ENCODE results near the gene GPT2. TPM values are rescaled to one million over a fixed set of nuclear protein-coding genes. Genes with fewer than 3 reads are reported as not detected.
A peak's percentile ranks its signal among the peaks of the same experiment; 100 is the strongest.

GPT2 gene
- 1 to 10 TPM; 5.4 to 7.3 TPM for total RNA-seq

DNA sequence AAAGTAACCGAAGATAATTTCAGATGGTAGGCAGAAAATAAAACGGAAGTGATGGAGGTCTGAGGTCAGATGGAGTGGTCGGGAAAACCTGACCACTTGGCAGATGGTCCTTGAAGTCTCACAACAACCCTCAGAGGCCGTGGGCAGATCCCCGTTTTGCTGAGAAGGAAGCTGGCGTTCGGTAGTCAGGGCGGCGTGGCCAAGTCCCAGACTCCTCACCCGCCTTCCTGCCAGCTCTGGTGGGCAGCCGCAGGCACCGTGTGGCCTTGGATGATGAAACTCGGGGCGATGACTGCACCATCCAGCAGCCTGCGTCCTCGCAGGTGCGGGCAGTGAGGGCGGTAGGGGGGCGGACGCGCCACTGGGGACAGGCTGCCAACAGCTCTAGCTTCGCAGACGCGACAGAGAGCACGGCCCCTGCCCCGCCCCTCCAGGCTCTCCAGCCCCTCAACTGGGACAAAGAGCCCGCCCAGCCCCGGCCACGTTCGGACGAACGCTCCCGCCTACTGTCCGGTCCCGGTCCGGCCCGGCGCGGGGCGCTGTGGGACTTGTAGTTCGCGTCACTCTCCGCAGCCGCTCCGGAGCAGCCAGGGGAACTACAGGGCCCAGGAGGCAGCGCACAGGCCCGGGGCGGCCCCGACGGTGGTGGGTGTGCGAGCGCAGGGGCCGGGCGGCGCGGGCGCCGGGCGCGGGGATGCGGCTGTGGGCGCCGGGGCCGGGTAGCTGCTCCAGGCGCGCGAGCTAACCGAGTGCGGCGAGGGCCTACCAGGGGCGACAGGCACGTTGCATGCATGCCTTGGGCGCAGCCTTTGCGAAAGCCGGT, at the start of gene GPT2:
GPT2 (plus strand) TSS at position 673 of the 823 bp plus-strand sequence. CDS start 354 bp downstream, outside the sequence.
- Mint-ChIP-seq H3K36me3 (ENCODE audit: low read depth) (no peaks in the 10 kb centered on the region), H3K4me1 (ENCODE audit: low read depth) (peaks cover 15% of the 10 kb centered on the region), H3K27ac (peak within 1 kb of the TSS; percentile 71), H3K27me3 (ENCODE audit: low read depth) (peaks cover 29% of the 10 kb centered on the region), H3K9me3 (ENCODE audit: insufficient read depth) (no peaks in the 10 kb centered on the region), H3K4me3 (peak within 1 kb of the TSS; percentile 78)
- ATAC-seq (peak; percentile 99), DNase-seq (peak; percentile 85)
- ChIA-PET POLR2A (interaction anchor here (1.2 kb wide), 1 partner anchor 90 kb away, joined by 5 read pairs; no protein-coding TSS in a partner anchor), CTCF (interaction anchor here (1.7 to 3.6 kb wide), 3 partner anchors 24 to 90 kb away, joined by 3 to 14 read pairs (median 11); partner anchors contain the start of gene DNAJA2)

GRCh38 chr16:46836534-46837530, 47.3 kb upstream of the GPT2 start:
- Mint-ChIP-seq H3K4me1 (ENCODE audit: low read depth) (peaks cover 4% of the 10 kb centered on the region), H3K9me3 (ENCODE audit: insufficient read depth) (no peaks in the 10 kb centered on the region), H3K4me3 (no peak overlapping the region), H3K27ac (no peak overlapping the region), H3K27me3 (ENCODE audit: low read depth) (peaks cover 14% of the 10 kb centered on the region), H3K36me3 (ENCODE audit: low read depth) (no peaks in the 10 kb centered on the region)
- ChIA-PET POLR2A (no interaction called here), CTCF (no interaction called here)
- peak; percentile 27 for ATAC-seq
- DNase-seq = no peak

DNA sequence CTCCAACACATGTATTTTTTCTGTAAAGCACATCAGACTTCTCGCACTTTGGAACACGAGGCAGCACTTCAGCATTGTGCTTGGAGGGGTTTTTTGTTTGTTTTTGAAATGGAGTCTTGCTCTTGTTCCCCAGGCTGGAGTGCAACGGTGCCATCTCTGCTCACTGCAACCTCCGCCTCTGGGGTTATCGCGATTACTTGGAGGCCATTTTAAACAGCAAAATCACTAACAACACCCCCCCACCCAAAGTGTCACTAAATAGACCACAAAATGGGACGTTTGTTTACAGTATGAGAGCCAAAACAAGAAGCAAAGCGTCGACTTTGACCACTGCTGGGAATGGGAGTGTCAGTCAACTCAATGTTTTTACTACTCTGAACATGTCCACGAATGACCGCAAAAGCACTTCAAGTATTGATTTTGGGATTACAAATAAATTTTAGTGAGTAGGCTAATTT, 44.1 kb upstream of the GPT2 start:
- Mint-ChIP-seq H3K4me3 (no peak overlapping the region), H3K27ac (no peak overlapping the region), H3K9me3 (ENCODE audit: insufficient read depth) (no peaks in the 10 kb centered on the region), H3K36me3 (ENCODE audit: low read depth) (peaks cover 2% of the 10 kb centered on the region), H3K27me3 (ENCODE audit: low read depth) (peaks cover 5% of the 10 kb centered on the region), H3K4me1 (ENCODE audit: low read depth) (peaks cover 4% of the 10 kb centered on the region)
- ATAC-seq (no peak), DNase-seq (no peak)
- POLR2A ChIA-PET = interaction anchor here (0.9 kb wide), 1 partner anchor 10 kb away, joined by 4 read pairs; no protein-coding TSS in a partner anchor
- CTCF ChIA-PET = interaction anchor here (1.1 to 1.6 kb wide), 2 partner anchors 14 to 37 kb away, joined by 3 to 4 read pairs; no protein-coding TSS in a partner anchor

DNA sequence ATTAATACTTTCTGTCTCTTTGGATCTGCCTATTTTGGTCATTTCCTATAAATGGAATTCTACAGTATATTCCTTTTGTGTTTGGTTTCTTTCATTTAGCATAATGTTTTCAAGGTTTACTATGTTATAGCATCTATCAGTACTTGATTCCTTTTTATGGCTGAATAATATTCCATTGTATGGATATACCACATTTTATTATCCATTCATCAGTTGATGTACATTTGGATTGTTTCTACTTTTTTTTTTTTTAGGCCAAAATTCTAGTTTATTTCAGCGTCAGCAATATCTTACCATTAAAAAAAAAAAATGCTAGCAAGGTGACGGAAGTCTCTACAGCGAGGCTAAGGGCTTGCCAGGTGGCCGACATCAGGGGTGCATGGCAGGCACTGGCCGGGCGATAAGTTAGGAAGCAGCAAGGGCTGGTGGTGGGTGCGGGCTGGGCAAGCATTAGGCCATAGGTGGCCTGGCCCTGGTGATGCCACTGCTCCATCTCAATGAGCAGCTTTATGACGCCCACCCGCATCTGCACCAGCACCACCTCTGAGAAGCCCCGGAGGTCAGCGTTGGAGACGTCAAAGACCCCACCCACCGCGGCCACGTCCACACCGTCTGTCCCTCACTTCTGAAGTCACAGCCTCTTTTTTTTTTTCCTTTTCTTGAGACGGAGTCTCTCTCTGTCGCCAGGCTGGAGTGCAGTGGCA, 41.8 kb upstream of the GPT2 start:
- CTCF ChIA-PET = interaction anchor here (1.7 kb wide), 1 partner anchor 168 kb away, joined by 3 read pairs; no protein-coding TSS in a partner anchor
- POLR2A ChIA-PET = no interaction called here
- ATAC-seq (no peak), DNase-seq (no peak)
- Mint-ChIP-seq H3K27me3 (ENCODE audit: low read depth) (peaks cover 2% of the 10 kb centered on the region), H3K9me3 (ENCODE audit: insufficient read depth) (no peaks in the 10 kb centered on the region), H3K27ac (no peak overlapping the region), H3K4me3 (no peak overlapping the region), H3K4me1 (ENCODE audit: low read depth) (no peaks in the 10 kb centered on the region), H3K36me3 (ENCODE audit: low read depth) (peaks cover 2% of the 10 kb centered on the region)

- Mint-ChIP-seq H3K36me3 (ENCODE audit: low read depth) (peaks cover 2% of the 10 kb centered on the region), H3K4me3 (no peak overlapping the region), H3K4me1 (ENCODE audit: low read depth) (no peaks in the 10 kb centered on the region), H3K27me3 (ENCODE audit: low read depth) (peaks cover 2% of the 10 kb centered on the region), H3K27ac (no peak overlapping the region), H3K9me3 (ENCODE audit: insufficient read depth) (no peaks in the 10 kb centered on the region)
- POLR2A ChIA-PET = no interaction called here
- no peak for ATAC-seq
- DNase-seq = no peak
- CTCF ChIA-PET = interaction anchor here (2.4 kb wide), 1 partner anchor 10 kb away, joined by 9 read pairs; no protein-coding TSS in a partner anchor
These were observed 40.1 kb upstream of the GPT2 start for GRCh38 chr16:46843898-46844642.

DNA sequence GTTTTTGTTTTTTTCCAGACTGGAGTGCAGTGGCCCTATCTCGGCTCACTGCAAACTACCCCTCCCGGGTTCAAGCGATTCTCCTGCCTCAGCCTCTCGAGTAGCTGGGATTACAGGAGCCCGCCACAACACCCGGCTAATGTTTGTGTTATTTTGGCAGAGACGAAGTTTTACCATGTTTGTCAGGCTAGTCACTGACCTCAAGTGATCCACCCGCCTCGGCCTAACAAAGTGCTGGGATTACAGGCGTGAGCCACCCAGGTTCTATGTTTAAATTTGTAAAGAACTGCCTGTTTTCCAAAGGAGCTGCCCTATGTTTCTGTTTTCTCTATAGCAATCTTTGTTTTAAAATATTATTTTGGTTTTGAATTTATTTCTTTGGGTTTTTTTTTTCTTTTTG, 39.4 kb upstream of the GPT2 start:
- CTCF ChIA-PET = interaction anchor here (1.4 to 2.4 kb wide), 2 partner anchors 9 to 171 kb away, joined by 4 to 9 read pairs; no protein-coding TSS in a partner anchor
- DNase-seq (no peak), ATAC-seq (no peak)
- H3K4me3 Mint-ChIP-seq = no peak overlapping the region
- no peak overlapping the region for H3K27ac Mint-ChIP-seq
- no peaks in the 10 kb centered on the region for H3K9me3 Mint-ChIP-seq (ENCODE audit: insufficient read depth)
- POLR2A ChIA-PET = no interaction called here
- H3K36me3 Mint-ChIP-seq (ENCODE audit: low read depth) = peaks cover 2% of the 10 kb centered on the region
- H3K27me3 Mint-ChIP-seq (ENCODE audit: low read depth) = peaks cover 2% of the 10 kb centered on the region
- H3K4me1 Mint-ChIP-seq (ENCODE audit: low read depth) = no peaks in the 10 kb centered on the region

DNA sequence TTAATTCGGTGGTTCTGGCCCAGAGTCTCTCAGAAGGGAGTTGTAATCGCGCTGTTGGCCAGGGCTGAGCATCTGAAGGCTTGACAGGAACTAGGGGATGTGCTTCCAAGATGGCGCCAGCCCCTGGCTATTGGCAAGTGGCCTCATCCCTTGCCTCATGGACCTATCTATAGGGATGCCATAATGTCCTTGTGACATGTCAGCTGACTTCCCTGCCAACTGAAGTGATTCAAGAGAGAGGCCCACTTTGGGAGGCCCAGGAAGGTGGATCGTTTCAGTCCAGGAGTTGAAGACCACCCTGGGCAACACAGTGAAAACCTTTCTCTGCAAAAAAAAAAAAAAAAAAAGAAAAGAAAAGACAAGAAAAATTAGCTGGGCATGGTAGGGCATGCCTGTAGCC, 38.2 kb upstream of the GPT2 start:
- CTCF ChIA-PET = interaction anchor here (1.0 to 2.4 kb wide), 3 partner anchors 8 to 172 kb away, joined by 3 to 9 read pairs (median 4); no protein-coding TSS in a partner anchor
- H3K27me3 Mint-ChIP-seq (ENCODE audit: low read depth) = peaks cover 2% of the 10 kb centered on the region
- no peaks in the 10 kb centered on the region for H3K4me1 Mint-ChIP-seq (ENCODE audit: low read depth)
- no peak overlapping the region for H3K27ac Mint-ChIP-seq
- DNase-seq (no peak), ATAC-seq (no peak)
- H3K36me3 Mint-ChIP-seq (ENCODE audit: low read depth) = peaks cover 2% of the 10 kb centered on the region
- H3K4me3 Mint-ChIP-seq = no peak overlapping the region
- POLR2A ChIA-PET = no interaction called here
- no peaks in the 10 kb centered on the region for H3K9me3 Mint-ChIP-seq (ENCODE audit: insufficient read depth)

GRCh38 chr16:46848768-46849764, 35.1 kb upstream of the GPT2 start:
- DNase-seq = no peak
- no peak overlapping the region for H3K4me3 Mint-ChIP-seq
- no peaks in the 10 kb centered on the region for H3K36me3 Mint-ChIP-seq (ENCODE audit: low read depth)
- ChIA-PET POLR2A (no interaction called here), CTCF (no interaction called here)
- peaks cover 2% of the 10 kb centered on the region for H3K27me3 Mint-ChIP-seq (ENCODE audit: low read depth)
- no peaks in the 10 kb centered on the region for H3K4me1 Mint-ChIP-seq (ENCODE audit: low read depth)
- ATAC-seq = no peak
- H3K27ac Mint-ChIP-seq = no peak overlapping the region
- no peaks in the 10 kb centered on the region for H3K9me3 Mint-ChIP-seq (ENCODE audit: insufficient read depth)

DNA sequence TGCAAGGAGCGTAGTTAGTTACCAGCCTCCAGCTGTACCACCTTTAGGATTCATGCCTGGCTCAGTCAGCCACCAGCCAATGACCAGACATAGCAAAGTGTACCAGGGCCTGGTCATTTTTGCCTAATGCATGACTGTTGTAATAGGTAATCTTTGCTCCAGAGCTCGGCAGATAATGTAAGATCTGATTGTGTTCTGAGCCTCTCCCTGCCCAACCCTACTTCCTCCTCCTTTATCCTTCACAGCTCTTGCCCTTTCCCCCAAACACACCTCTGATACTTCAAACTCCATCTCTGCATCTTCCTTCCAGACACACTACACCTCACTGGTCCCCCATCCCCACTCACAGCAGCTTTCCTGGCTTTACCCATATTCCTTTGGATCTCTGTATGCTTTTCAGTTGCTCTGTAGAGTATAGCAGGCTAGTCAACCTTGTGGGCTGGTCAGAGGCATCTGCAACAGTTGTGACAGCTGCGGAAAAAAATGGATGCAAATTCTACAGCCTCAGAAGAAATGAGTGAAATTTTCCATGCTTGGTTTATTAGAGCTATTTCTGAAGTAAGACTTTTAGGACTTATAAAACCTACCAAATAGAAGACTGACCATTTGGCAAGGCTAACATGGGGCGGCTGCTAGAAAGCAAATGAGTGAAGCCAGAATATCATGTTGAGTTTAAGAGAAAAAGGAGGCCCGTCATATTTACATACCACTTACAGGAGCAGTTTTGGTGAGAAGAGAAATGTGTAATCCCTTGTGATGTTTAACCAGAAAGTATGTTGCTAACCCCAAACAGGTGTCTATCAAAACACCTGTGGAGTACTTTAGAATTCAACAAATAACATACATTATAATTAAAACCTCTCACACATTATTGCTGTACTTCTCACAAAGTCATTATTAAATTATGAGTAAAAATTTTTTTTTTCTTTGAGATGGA, 33.3 kb upstream of the GPT2 start:
- no peak overlapping the region for H3K4me3 Mint-ChIP-seq
- POLR2A ChIA-PET = interaction anchor here (0.7 kb wide), 1 partner anchor 79 kb away, joined by 3 read pairs; no protein-coding TSS in a partner anchor
- ATAC-seq (no peak), DNase-seq (no peak)
- no peak overlapping the region for H3K27ac Mint-ChIP-seq
- CTCF ChIA-PET = interaction anchor here (5.0 kb wide), 1 partner anchor 60 kb away, joined by 118 read pairs; no protein-coding TSS in a partner anchor
- H3K9me3 Mint-ChIP-seq (ENCODE audit: insufficient read depth) = no peaks in the 10 kb centered on the region
- H3K27me3 Mint-ChIP-seq (ENCODE audit: low read depth) = peaks cover 2% of the 10 kb centered on the region
- H3K4me1 Mint-ChIP-seq (ENCODE audit: low read depth) = no peaks in the 10 kb centered on the region
- H3K36me3 Mint-ChIP-seq (ENCODE audit: low read depth) = no peaks in the 10 kb centered on the region

Measured in activated CD8-positive, alpha-beta T cell treated with anti-CD3 and anti-CD28 coated beads, Interleukin-2, amount 10 ng/mL, durations not matched to agents 7 days and 5 days (primary cell).